ENCODE measurements around the gene PSME2. TPM values are rescaled to one million over a fixed set of nuclear protein-coding genes. Genes with fewer than 3 reads are reported as not detected.

The PSME2 gene
- total RNA-seq, 1 donor from 2014 or later = 120 TPM

DNA sequence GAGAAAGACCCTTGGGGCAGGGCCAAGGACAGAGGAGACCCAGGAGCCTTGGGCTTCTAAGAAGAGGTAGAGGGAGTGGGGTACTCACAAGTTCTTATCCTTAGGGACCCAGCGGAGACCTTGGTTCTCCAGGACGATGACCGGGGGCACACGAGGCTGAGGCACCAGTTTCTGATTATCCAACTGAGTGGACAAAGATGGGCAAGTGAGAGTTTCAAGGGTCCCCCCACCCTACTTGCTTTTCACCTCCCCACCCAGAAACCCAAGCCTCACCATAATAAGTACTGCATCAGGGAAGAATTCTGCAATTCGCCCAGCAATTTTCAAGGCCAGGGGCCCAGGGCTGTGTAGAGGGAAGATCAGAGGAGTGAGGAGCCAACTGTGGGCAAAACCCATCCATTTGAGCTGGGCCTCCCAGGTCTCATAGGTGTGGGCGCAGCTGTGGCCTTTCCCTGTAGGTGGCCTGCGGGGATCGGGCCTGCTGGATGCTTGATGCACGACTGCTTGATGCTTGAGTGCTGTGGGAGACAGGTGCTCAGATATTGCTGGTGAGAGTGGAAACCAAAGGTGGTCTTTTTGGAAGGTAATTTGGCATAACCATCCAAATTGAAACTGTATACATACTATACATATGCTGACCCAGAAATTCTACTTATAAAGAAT lies 7.0 kb downstream of the PSME2 start:
- Mint-ChIP-seq H3K27ac (no peak overlapping the region), H3K27me3 (no peaks in the 10 kb centered on the region), H3K36me3 (ENCODE audit: insufficient read depth) (peaks cover 6% of the 10 kb centered on the region), H3K4me3 (ENCODE audit: low read depth) (peak overlapping the region; percentile 61), H3K9me3 (ENCODE audit: low read depth) (no peaks in the 10 kb centered on the region), H3K4me1 (ENCODE audit: low read depth) (peaks cover 28% of the 10 kb centered on the region)
- no peak for DNase-seq (ENCODE audit: low spot score, unreplicated experiment)
- TF ChIP-seq, protein P1, sequence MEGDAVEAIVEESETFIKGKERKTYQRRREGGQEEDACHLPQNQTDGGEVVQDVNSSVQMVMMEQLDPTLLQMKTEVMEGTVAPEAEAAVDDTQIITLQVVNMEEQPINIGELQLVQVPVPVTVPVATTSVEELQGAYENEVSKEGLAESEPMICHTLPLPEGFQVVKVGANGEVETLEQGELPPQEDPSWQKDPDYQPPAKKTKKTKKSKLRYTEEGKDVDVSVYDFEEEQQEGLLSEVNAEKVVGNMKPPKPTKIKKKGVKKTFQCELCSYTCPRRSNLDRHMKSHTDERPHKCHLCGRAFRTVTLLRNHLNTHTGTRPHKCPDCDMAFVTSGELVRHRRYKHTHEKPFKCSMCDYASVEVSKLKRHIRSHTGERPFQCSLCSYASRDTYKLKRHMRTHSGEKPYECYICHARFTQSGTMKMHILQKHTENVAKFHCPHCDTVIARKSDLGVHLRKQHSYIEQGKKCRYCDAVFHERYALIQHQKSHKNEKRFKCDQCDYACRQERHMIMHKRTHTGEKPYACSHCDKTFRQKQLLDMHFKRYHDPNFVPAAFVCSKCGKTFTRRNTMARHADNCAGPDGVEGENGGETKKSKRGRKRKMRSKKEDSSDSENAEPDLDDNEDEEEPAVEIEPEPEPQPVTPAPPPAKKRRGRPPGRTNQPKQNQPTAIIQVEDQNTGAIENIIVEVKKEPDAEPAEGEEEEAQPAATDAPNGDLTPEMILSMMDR (IDR thresholded peaks at IDR 0.05; ENCODE audit: unreplicated experiment) = no peak

DNA sequence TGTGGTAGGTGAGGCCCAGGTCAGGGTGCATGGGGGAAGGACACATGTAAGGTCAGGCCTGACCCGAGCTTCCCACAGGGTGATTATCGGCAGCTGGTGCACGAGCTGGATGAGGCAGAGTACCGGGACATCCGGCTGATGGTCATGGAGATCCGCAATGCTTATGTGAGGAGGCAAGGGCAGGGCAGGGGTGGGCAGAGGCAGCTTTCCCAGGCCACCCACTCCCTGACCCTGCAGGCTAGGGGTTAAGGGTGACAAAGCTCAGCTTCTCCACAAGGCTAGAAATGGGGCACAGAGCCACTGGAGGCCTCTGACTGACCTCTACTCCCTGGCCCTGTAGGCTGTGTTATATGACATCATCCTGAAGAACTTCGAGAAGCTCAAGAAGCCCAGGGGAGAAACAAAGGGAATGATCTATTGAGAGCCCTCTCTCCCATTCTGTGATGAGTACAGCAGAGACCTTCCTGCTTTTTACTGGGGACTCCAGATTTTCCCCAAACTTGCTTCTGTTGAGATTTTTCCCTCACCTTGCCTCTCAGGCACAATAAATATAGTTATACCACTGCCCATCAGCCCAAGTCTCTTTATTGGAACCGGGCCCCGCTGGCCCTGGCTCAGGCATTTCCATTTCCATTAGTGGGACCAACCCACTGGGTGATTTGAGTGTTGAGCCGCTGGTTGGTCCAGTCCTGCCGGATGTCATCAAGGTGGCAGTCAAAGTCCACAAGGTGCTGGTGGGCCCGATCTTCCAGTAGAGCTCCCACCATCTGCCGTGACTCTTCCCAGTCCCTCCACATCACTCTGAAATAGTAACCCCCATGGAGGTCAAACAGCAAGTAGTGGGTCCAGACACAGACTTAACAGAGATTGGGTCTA lies 7.8 kb downstream of the PSME2 start:
- no peaks in the 10 kb centered on the region for H3K27me3 Mint-ChIP-seq
- H3K27ac Mint-ChIP-seq = no peak overlapping the region
- H3K36me3 Mint-ChIP-seq (ENCODE audit: insufficient read depth) = peaks cover 5% of the 10 kb centered on the region
- TF ChIP-seq, protein P1 (IDR thresholded peaks at IDR 0.05; ENCODE audit: unreplicated experiment) = no peak
- DNase-seq (ENCODE audit: low spot score, unreplicated experiment) = no peak
- H3K4me1 Mint-ChIP-seq (ENCODE audit: low read depth) = peaks cover 28% of the 10 kb centered on the region
- H3K9me3 Mint-ChIP-seq (ENCODE audit: low read depth) = no peaks in the 10 kb centered on the region
- H3K4me3 Mint-ChIP-seq (ENCODE audit: low read depth) = peak overlapping the region; percentile 61

DNA sequence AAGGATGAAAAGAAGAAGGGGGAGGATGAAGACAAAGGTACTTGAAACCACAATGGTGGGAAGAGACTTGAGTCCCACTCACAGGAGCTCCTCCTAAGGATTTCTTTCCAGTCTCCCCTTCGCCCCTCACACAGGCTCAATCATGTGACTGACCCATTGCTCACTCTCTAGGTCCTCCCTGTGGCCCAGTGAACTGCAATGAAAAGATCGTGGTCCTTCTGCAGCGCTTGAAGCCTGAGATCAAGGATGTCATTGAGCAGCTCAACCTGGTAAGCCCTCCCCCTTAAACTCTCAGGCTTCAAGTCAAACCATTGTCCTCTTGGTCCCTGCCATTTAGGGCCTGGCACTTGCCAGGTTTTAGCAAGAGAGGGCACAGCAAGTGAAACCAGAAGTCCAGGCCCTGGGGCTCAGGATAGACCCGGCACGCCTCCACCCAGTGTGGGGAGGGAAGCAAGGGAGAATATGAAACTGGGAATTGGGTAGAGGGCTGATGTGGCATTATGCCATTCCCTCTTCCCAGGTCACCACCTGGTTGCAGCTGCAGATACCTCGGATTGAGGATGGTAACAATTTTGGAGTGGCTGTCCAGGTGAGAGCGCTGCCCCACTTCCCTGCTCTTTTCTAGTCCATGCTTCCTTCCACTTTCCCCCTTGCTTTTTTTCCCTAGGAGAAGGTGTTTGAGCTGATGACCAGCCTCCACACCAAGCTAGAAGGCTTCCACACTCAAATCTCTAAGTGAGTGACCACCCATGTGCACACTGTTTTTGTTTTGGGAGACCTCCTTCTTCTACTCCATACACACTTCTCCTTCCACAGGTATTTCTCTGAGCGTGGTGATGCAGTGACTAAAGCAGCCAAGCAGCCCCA lies 8.6 kb downstream of the PSME2 start:
- Mint-ChIP-seq H3K27ac (no peak overlapping the region), H3K9me3 (ENCODE audit: low read depth) (no peaks in the 10 kb centered on the region)

DNA sequence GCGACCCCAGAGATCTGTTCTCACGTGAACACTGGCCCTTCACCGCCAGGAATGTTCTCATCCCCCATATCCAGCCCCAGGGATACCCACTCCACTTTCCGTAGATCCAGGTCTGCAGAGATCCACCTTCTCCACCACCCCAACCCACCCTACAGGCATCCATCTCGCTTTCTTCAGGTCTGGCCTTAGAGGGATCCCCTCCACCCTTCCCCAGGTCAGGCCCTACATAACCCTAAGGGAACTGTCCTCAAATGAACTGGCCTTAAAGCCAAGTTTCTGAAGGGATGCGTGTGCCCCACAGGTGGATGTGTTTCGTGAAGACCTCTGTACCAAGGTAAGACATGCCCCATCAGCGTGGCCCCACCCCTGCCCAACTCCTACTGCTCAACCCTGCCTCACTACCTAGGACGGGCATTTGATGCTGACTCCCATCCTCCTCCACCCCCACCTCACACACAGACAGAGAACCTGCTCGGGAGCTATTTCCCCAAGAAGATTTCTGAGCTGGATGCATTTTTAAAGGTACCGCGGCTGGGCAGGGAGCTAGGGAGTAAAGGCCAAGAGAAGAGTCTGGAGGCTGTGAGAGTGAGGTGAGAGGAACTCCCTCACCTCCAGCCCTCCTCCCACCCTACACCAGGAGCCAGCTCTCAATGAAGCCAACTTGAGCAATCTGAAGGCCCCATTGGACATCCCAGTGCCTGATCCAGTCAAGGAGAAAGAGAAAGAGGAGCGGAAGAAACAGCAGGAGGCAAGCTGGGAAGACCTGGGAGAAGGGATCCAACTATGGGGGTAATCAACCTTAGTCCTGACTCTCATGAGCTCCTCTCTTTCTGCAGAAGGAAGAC lies 9.5 kb downstream of the PSME2 start:
- Mint-ChIP-seq H3K4me3 (ENCODE audit: low read depth) (peak overlapping the region; percentile 89), H3K9me3 (ENCODE audit: low read depth) (no peaks in the 10 kb centered on the region), H3K27ac (peak overlapping the region; percentile 20), H3K4me1 (ENCODE audit: low read depth) (peaks cover 27% of the 10 kb centered on the region), H3K36me3 (ENCODE audit: insufficient read depth) (peaks cover 5% of the 10 kb centered on the region), H3K27me3 (no peaks in the 10 kb centered on the region)
- DNase-seq (ENCODE audit: low spot score, unreplicated experiment) = no peak
- TF ChIP-seq, protein P1 (IDR thresholded peaks at IDR 0.05; ENCODE audit: unreplicated experiment) = no peak

More for the DNA sequence above, 8.6 kb downstream of the PSME2 start:
- H3K4me3 Mint-ChIP-seq (ENCODE audit: low read depth) = peak overlapping the region; percentile 55
- H3K4me1 Mint-ChIP-seq (ENCODE audit: low read depth) = peaks cover 28% of the 10 kb centered on the region
- no peak for DNase-seq (ENCODE audit: low spot score, unreplicated experiment)
- no peaks in the 10 kb centered on the region for H3K27me3 Mint-ChIP-seq
- peaks cover 5% of the 10 kb centered on the region for H3K36me3 Mint-ChIP-seq (ENCODE audit: insufficient read depth)
- TF ChIP-seq, protein P1 (IDR thresholded peaks at IDR 0.05; ENCODE audit: unreplicated experiment) = no peak
